ENCODE measurements around the gene SESTD1.

DNA sequence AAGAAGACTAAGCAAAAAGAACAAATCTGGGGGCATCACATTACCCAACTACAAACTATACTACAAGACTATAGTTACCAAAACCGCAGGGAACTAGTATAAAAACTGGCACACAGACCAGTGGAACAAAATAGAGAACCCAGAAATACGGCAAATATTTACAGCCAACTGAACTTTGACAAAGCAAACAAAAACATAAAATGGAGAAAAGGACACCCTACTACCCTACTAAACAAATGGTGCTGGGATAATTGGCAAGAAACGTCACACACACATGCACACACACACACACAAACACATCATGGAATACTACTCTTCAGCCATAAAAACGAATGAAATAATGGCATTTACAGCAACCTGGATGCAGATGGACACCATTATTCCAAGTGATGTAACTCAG is 53.3 kb downstream of the SESTD1 start:
- TF ChIP-seq, protein P1, sequence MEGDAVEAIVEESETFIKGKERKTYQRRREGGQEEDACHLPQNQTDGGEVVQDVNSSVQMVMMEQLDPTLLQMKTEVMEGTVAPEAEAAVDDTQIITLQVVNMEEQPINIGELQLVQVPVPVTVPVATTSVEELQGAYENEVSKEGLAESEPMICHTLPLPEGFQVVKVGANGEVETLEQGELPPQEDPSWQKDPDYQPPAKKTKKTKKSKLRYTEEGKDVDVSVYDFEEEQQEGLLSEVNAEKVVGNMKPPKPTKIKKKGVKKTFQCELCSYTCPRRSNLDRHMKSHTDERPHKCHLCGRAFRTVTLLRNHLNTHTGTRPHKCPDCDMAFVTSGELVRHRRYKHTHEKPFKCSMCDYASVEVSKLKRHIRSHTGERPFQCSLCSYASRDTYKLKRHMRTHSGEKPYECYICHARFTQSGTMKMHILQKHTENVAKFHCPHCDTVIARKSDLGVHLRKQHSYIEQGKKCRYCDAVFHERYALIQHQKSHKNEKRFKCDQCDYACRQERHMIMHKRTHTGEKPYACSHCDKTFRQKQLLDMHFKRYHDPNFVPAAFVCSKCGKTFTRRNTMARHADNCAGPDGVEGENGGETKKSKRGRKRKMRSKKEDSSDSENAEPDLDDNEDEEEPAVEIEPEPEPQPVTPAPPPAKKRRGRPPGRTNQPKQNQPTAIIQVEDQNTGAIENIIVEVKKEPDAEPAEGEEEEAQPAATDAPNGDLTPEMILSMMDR (IDR thresholded peaks at IDR 0.05), result no peak
- no peak for TF ChIP-seq POLR2A (IDR thresholded peaks at IDR 0.05)

Measured in heart left ventricle (tissue), 13 donors.